ENCODE results near the gene TGM2. TPM values are rescaled to one million over a fixed set of nuclear protein-coding genes. Genes with fewer than 3 reads are reported as not detected.

The TGM2 gene
- 100 to 1,000 TPM; 279 to 993 (median 472) TPM for total RNA-seq
- 100 to 1,000 TPM; 146 to 475 TPM for polyA plus RNA-seq
- long read RNA-seq, donor 1, full-length matches to known transcripts: 112 of 594 reads
- long read RNA-seq, donor 1, partial matches to known transcripts: 292 of 594 reads
- long read RNA-seq, donor 1, other reads (novel, unspliced or antisense): 190 of 594 reads
- long read RNA-seq, donor 2, full-length matches to known transcripts: 204 of 983 reads
- long read RNA-seq, donor 2, partial matches to known transcripts: 491 of 983 reads
- long read RNA-seq, donor 2, other reads (novel, unspliced or antisense): 288 of 983 reads
- long read RNA-seq, donor 3, full-length matches to known transcripts: 100 of 790 reads
- long read RNA-seq, donor 3, partial matches to known transcripts: 485 of 790 reads
- long read RNA-seq, donor 3, other reads (novel, unspliced or antisense): 205 of 790 reads

- H3K9me3 ChIP-seq: no peaks in the 10 kb centered on the region
- whole genome bisulfite sequencing, 2 donors: 15% methylated on average over 42 to 46 of the region's 46 CpGs
- peak within 1 kb of the TSS; percentile 71 to 96 (median 90) for H3K27ac ChIP-seq
- intact Hi-C loops (cut with DNase I): loop anchor here (1.0 to 5.0 kb wide), 11 partner anchors 52 to 598 kb away; no protein-coding TSS in a partner anchor
- TF ChIP-seq CTCF (IDR thresholded peaks at IDR 0.05): peak; percentile 84 to 94 (median 89)
- peak within 1 kb of the TSS; percentile 47 to 80 (median 68) for H3K4me3 ChIP-seq
- ATAC-seq (peak; percentile 83 to 93 (median 92)), DNase-seq (peak; percentile 83 to 88)
- no peaks in the 10 kb centered on the region for H3K27me3 ChIP-seq
- H3K4me1 ChIP-seq: peaks cover 24 to 81% (median 51%) of the 10 kb centered on the region in 9 donors
- H3K36me3 ChIP-seq: peaks cover 0 to 16% (median 7%) of the 10 kb centered on the region in 9 donors
These were observed at the start of gene TGM2 for GRCh38 chr20:38165089-38165965. TSS of gene TGM2 (minus strand) at chr20:38165270. CDS start at chr20:38165198, 72 bp downstream.

- no peaks in the 10 kb centered on the region for H3K27me3 ChIP-seq
- WGBS, 2 donors: 83 to 84% methylated on average over 19 of the region's 19 CpGs
- peaks cover 0 to 39% (median 14%) of the 10 kb centered on the region in 9 donors for H3K4me1 ChIP-seq
- no peak overlapping the region for H3K4me3 ChIP-seq
- ATAC-seq: no peak
- H3K27ac ChIP-seq: no peak overlapping the region
- no peak for TF ChIP-seq CTCF (IDR thresholded peaks at IDR 0.05)
- H3K36me3 ChIP-seq: peaks cover 0 to 5% (median 0%) of the 10 kb centered on the region in 9 donors
- no peak for DNase-seq
- intact Hi-C loops (cut with DNase I): loop anchor here in 4 of 10 donors (5.0 to 10.0 kb wide), 5 partner anchors 37 to 650 kb away; partner anchors contain the start of genes TGM2 (in 1 of the 4) and VSTM2L (in 1 of the 4)
- H3K9me3 ChIP-seq: no peaks in the 10 kb centered on the region
These were observed 49.5 kb upstream of the TGM2 start for GRCh38 chr20:38214256-38215193.

- WGBS, 2 donors: 93 to 99% methylated on average over 5 of the region's 5 CpGs
- Histone ChIP-seq H3K27me3 (no peaks in the 10 kb centered on the region), H3K4me3 (no peak overlapping the region), H3K4me1 (peaks cover 4 to 45% (median 21%) of the 10 kb centered on the region in 9 donors), H3K27ac (peak overlapping the region in 5 of 10 donors; percentile 19 to 68 (median 41)), H3K9me3 (no peaks in the 10 kb centered on the region), H3K36me3 (no peaks in the 10 kb centered on the region)
- TF ChIP-seq CTCF (IDR thresholded peaks at IDR 0.05): no peak
- no peak for DNase-seq
- intact Hi-C loops (cut with DNase I): loop anchor here in 2 of 10 donors (10.0 kb wide), 2 partner anchors 309 to 649 kb away; partner anchors contain the start of gene VSTM2L (in 1 of the 2)
- ATAC-seq: no peak
These were observed 48.5 kb upstream of the TGM2 start for GRCh38 chr20:38213607-38213940.
